PC-9 (cell line): ENCODE measurements around the gene EML1. TPM values are rescaled to one million over a fixed set of nuclear protein-coding genes. Genes with fewer than 3 reads are reported as not detected.

Source experiments
- BruUV-seq: library from RNA; stranded (reverse); fragments of 400-500 nt; replicated peaks from 2 replicates; lab custom pipeline; 2021; lab: Mats Ljungman, UMichigan
- CTCF ChIA-PET: fragments of 300-600 bp; sonication (Branson Sonifier 250); formaldehyde crosslinking; loops from one replicate; lab custom pipeline; 2022; ENCODE audit warnings: antibody characterized with exemption; lab: Charles Lee
- POLR2A ChIA-PET: fragments of 300-600 bp; sonication (Branson Sonifier 250); formaldehyde crosslinking; loops from one replicate; lab custom pipeline; 2022; ENCODE audit warnings: antibody characterized with exemption; ENCODE audit not compliant: unreplicated experiment; lab: Charles Lee
- DNase-seq, 2 experiments: peaks; one replicate each; pipeline versions ENCODE4 v3.0.0 to v3.0.0-alpha.2; 2015 to 2022; ENCODE audit warnings: mixed read lengths in 1 of 2
- H2AFZ ChIP-seq: fragments of 200-600 bp; sonication (generic); 2 replicates; pipeline ENCODE4 v1.8.1; 2017; ENCODE audit warnings: antibody characterized with exemption
- H3F3A ChIP-seq: fragments of 200-600 bp; sonication (generic); 2 replicates; pipeline ENCODE4 v1.8.1; 2017; ENCODE audit warnings: antibody characterized with exemption, mild to moderate bottlenecking, low read depth; ENCODE audit not compliant: insufficient read depth
- H3K27ac ChIP-seq: fragments of 200-600 bp; sonication (generic); 2 replicates; pipeline ENCODE4 v1.6.1; 2016; ENCODE audit warnings: mixed run types
- H3K27me3 ChIP-seq: fragments of 200-600 bp; sonication (generic); 2 replicates; pipeline ENCODE4 v1.6.1; 2016; ENCODE audit warnings: low read depth, mixed run types; ENCODE audit not compliant: insufficient read depth
- H3K36me3 ChIP-seq: fragments of 200-600 bp; sonication (generic); 2 replicates; pipeline ENCODE4 v1.6.1; 2016; ENCODE audit warnings: low read depth, mixed run types
- H3K4me1 ChIP-seq: fragments of 200-600 bp; sonication (generic); replicated peaks from 2 replicates; pipeline ENCODE4 v1.6.1; 2016; ENCODE audit warnings: mixed run types; ENCODE audit not compliant: insufficient read depth
- H3K4me2 ChIP-seq: fragments of 200-600 bp; sonication (generic); 2 replicates; pipeline ENCODE4 v1.6.1; 2017; ENCODE audit warnings: mixed run types
- H3K4me3 ChIP-seq: fragments of 200-600 bp; sonication (generic); 2 replicates; pipeline ENCODE4 v1.6.1; 2016; ENCODE audit warnings: mixed run types
- H3K79me2 ChIP-seq: fragments of 200-600 bp; sonication (generic); 2 replicates; pipeline ENCODE4 v1.6.1; 2017; ENCODE audit warnings: low read depth, mixed run types
- H3K9me2 ChIP-seq: fragments of 200-600 bp; sonication (generic); 2 replicates; pipeline ENCODE4 v1.8.1; 2017; ENCODE audit warnings: mild to moderate bottlenecking; ENCODE audit not compliant: insufficient read depth
- H3K9me3 ChIP-seq: fragments of 200-600 bp; sonication (generic); 2 replicates; pipeline ENCODE4 v1.8.1; 2016; ENCODE audit warnings: low read depth; ENCODE audit not compliant: insufficient read depth
- H4K20me1 ChIP-seq: fragments of 200-600 bp; sonication (generic); 2 replicates; pipeline ENCODE4 v1.8.1; 2017; ENCODE audit not compliant: insufficient read depth
- EZH2 ChIP-seq: fragments of 200-600 bp; sonication (generic); IDR thresholded peaks from 2 replicates; pipeline ENCODE4 v1.8.0; 2017; ENCODE audit warnings: antibody characterized with exemption, low read depth
- intact Hi-C: fragments of 100-400 bp; cut with micrococcal nuclease; formaldehyde crosslinking; loops from one replicate; pipeline ENCODE4 v1.10.0; 2022; ENCODE audit not compliant: unreplicated experiment
- total RNA-seq: library from RNA; stranded (reverse); gene quantifications from 2 replicates; pipeline ENCODE4 v1.2.3, GENCODE V29; 2021
- TF ChIP-seq, protein P1 (sequence below): fragments of 200-600 bp; sonication (generic); conservative IDR thresholded peaks from 2 replicates; pipeline ENCODE4 v1.6.1; 2017; ENCODE audit warnings: mixed run types, antibody characterized with exemption, mild to moderate bottlenecking, moderate library complexity

EML1 gene
- total RNA-seq, 1 experiment from 2014 or later, result 1.8 TPM

GRCh38 chr14:99786511-99786989, 6.7 kb upstream of the EML1 start:
- POLR2A ChIA-PET, result no interaction called here
- Histone ChIP-seq H3K36me3 (no peaks in the 10 kb centered on the region), H3K27ac (no peak overlapping the region), H3K4me1 (no peaks in the 10 kb centered on the region), H3K79me2 (no peaks in the 10 kb centered on the region), H2AFZ (no peak overlapping the region), H3K9me3 (no peaks in the 10 kb centered on the region), H3F3A (no peaks in the 10 kb centered on the region), H3K4me2 (no peak overlapping the region), H3K4me3 (no peak overlapping the region), H4K20me1 (no peaks in the 10 kb centered on the region), H3K9me2 (no peaks in the 10 kb centered on the region), H3K27me3 (no peaks in the 10 kb centered on the region)
- intact Hi-C loops, result no loop called here
- TF ChIP-seq EZH2, result no peak
- CTCF ChIA-PET, result no interaction called here
- no TSS peak for BruUV-seq
- DNase-seq, result no peak

DNA sequence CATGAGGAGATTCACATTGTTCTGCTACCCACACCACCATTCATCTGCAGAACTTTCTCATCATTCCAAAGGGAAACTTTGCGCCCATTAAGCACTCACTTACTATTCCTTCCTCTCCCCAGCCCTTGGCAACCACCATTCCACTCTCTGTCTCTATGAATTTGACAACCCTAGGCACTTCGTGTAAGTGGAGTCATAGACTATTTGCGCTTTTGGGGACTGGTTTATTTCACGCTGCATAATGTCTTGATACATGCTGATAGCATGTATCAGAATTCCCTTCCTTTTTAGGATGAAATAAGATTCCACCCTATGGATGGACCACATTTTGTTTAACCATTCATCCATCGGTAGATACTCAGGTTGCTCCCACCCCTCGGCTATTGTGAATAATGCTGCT, 4.5 kb upstream of the EML1 start:
- Histone ChIP-seq H3K4me2 (no peak overlapping the region), H4K20me1 (no peaks in the 10 kb centered on the region), H2AFZ (no peak overlapping the region), H3K9me3 (no peaks in the 10 kb centered on the region), H3K79me2 (no peaks in the 10 kb centered on the region), H3K4me3 (no peak overlapping the region), H3K36me3 (no peaks in the 10 kb centered on the region), H3F3A (peaks cover 4% of the 10 kb centered on the region; the same call in 1 of the 2 replicates), H3K9me2 (no peaks in the 10 kb centered on the region), H3K27ac (no peak overlapping the region), H3K4me1 (no peaks in the 10 kb centered on the region), H3K27me3 (no peaks in the 10 kb centered on the region)
- no peak for DNase-seq
- CTCF ChIA-PET, result no interaction called here
- POLR2A ChIA-PET, result no interaction called here
- intact Hi-C loops, result no loop called here
- no TSS peak for BruUV-seq
- TF ChIP-seq, protein P1, sequence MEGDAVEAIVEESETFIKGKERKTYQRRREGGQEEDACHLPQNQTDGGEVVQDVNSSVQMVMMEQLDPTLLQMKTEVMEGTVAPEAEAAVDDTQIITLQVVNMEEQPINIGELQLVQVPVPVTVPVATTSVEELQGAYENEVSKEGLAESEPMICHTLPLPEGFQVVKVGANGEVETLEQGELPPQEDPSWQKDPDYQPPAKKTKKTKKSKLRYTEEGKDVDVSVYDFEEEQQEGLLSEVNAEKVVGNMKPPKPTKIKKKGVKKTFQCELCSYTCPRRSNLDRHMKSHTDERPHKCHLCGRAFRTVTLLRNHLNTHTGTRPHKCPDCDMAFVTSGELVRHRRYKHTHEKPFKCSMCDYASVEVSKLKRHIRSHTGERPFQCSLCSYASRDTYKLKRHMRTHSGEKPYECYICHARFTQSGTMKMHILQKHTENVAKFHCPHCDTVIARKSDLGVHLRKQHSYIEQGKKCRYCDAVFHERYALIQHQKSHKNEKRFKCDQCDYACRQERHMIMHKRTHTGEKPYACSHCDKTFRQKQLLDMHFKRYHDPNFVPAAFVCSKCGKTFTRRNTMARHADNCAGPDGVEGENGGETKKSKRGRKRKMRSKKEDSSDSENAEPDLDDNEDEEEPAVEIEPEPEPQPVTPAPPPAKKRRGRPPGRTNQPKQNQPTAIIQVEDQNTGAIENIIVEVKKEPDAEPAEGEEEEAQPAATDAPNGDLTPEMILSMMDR, result no peak
- TF ChIP-seq EZH2, result no peak

DNA sequence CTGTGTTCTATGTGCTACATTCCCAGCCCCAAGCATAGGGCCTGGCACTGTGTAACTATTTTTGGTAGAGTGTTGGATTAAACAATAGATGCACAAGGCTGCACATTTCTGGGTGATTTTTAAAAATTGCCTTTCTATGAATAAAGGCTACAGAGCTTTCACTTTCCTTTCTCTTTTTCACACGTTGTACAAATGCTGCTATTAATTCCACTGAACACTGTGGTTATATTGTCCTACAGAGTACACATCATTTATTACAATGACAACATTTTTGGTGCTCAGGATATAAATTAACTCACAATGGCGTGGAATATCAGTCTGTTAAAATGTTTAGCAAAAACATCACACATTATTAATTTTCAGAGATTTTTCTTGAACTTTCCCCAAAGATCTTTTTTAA, 3.6 kb upstream of the EML1 start:
- TF ChIP-seq, protein P1, result no peak
- TF ChIP-seq EZH2, result no peak
- H4K20me1 ChIP-seq, result no peaks in the 10 kb centered on the region
- H3K36me3 ChIP-seq, result no peaks in the 10 kb centered on the region
- H3K27me3 ChIP-seq, result no peaks in the 10 kb centered on the region
- POLR2A ChIA-PET, result no interaction called here
- intact Hi-C loops, result no loop called here
- no peak for DNase-seq
- no TSS peak for BruUV-seq
- no peak overlapping the region for H3K27ac ChIP-seq
- H3K4me3 ChIP-seq, result no peak overlapping the region
- CTCF ChIA-PET, result no interaction called here
- H2AFZ ChIP-seq, result no peak overlapping the region
- no peak overlapping the region for H3K4me2 ChIP-seq
- no peaks in the 10 kb centered on the region for H3K9me3 ChIP-seq
- H3K4me1 ChIP-seq, result peaks cover 5% of the 10 kb centered on the region; the same call in 1 of the 2 replicates
- no peaks in the 10 kb centered on the region for H3K79me2 ChIP-seq
- H3K9me2 ChIP-seq, result no peaks in the 10 kb centered on the region
- peaks cover 4% of the 10 kb centered on the region; the same call in 1 of the 2 replicates for H3F3A ChIP-seq
